GM12872 (cell line): Measurements from ENCODE around the gene CATSPERZ.

Experiments used
- CTCF ChIP-seq: IDR thresholded peaks from 3 replicates; pipeline ENCODE4 v1.5.1; 2011; ENCODE audit warnings: low read depth, mild to moderate bottlenecking, low read length, moderate library complexity; ENCODE audit not compliant: insufficient read depth

The CATSPERZ gene

GRCh38 chr11:64289002-64289564 lies 11.1 kb upstream of the CATSPERZ start:
- no peak for TF ChIP-seq CTCF

GRCh38 chr11:64290352-64291261 lies 9.6 kb upstream of the CATSPERZ start:
- TF ChIP-seq CTCF = no peak

DNA sequence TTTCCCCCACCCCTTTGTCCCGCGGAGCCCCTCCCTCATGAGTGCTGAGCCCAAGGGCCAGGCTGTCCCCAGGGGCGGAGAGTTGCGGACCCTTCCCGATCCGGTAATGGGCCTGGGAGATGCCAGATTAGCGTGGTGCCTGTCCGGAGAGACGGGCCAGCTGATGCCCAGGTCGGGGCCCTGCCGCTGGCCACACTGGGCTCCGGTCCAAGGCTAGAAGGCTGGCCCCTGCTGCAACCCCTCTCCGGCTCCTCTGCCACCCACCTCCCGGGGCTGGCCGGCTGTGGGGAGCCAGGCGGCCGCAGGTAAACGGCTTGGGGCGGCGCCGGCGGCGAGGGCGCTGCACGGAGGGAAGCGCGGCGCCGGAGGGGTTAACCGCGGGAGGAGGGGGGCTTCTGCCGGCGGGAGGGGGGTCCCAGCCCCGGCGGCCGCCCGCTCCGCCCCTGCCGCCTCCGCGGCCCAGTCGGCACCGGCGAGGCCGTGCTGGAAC lies 8.9 kb upstream of the CATSPERZ start, which contains the start of gene KCNK4:
KCNK4 (plus strand) TSS at position 41 of the 490 bp plus-strand sequence. CDS start 1,717 bp downstream, outside the sequence.
- no peak for TF ChIP-seq CTCF

DNA sequence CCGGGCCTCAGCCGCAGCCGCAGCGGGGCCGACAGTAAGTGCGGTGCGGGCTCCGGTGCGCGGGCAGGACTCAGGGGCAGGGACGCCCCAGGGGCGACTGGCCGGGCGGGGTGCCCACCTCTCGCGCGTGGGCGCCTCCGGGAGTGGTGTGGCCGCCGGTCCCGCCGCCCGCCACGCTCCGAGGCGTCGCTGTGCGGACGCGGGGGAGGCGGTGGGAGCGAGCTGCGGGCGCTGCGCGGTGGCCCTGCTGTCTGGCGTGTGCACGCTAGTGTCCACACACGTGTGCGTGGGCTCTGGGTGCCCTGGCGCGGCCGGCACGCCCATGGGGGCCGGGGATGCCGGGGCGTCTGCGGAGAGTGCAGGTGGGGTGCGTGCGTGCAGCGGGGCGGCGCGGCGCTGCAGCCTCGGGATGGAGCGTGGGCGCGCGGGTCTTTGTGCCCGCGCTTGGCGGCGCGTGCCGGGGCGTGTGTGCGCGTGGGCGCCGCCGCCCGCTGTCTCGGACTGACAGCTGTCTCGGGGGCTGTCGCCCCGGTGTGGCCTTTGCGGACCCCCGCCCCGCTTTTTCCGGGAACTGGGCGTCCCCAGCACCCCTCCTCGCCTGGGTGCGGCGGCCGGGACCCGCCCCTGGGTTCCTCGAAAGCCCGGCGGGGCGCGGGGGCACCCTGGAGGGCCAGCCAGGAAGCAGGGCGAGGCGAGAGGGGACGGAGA lies 8.3 kb upstream of the CATSPERZ start:
- TF ChIP-seq CTCF = no peak

- TF ChIP-seq CTCF = no peak
These were observed 7.5 kb upstream of the CATSPERZ start for GRCh38 chr11:64292460-64293254.

DNA sequence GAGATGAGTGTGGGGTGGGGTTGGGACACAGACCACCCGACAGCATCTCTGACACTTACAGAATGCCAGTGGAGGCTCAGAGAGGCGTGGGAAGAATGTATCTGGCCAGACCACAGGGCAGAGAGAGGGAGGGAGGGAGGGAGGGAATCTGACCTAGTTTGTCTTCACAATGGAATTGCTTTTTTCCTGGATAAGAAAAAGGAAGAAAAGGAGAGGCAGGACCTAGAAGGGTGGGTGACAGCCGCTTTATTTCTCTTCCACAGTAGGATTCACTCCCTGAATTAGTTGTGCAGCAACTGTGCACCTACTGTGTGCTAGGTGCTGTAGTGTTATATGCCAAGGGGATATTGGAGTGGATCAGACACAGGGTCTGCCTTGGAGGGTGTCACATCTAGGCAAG lies 5.4 kb upstream of the CATSPERZ start:
- no peak for TF ChIP-seq CTCF
